BJ (cell line): ENCODE data around the gene MAFB. TPM values are rescaled to one million over a fixed set of nuclear protein-coding genes. Genes with fewer than 3 reads are reported as not detected.

Experiments used
- CTCF ChIA-PET: fragments of 350-600 bp; formaldehyde crosslinking; extraction: SDS; loops from one replicate; lab custom pipeline; 2021; ENCODE audit warnings: antibody characterized with exemption, inconsistent platforms; lab: Yijun Ruan, JAX
- POLR2A ChIA-PET: fragments of 300-600 bp; sonication (Branson Sonifier 250); formaldehyde crosslinking; extraction: SDS; loops from one replicate; lab custom pipeline; 2021; ENCODE audit warnings: antibody characterized with exemption; lab: Charles Lee
- DNase-seq: peaks from one replicate; pipeline ENCODE4 v3.0.0-alpha.2; 2011; ENCODE audit warnings: low read depth
- H3K27me3 ChIP-seq: 2 replicates; pipeline ENCODE4 v1.6.0; 2011; ENCODE audit warnings: low read length; ENCODE audit not compliant: control insufficient read depth, insufficient read depth
- H3K36me3 ChIP-seq: 2 replicates; pipeline ENCODE4 v1.5.1; 2011; ENCODE audit warnings: low read length; ENCODE audit not compliant: control insufficient read depth, insufficient read depth
- H3K4me3 ChIP-seq: 2 replicates; pipeline ENCODE4 v1.5.1; 2011; ENCODE audit warnings: low read depth, mild to moderate bottlenecking, control low read depth, low read length
- polyA plus RNA-seq: library from polyadenylated mRNA; depleted of rRNA; stranded (reverse); fragments of >200 nt; gene quantifications from 2 replicates; pipeline ENCODE4 v1.2.3, GENCODE V29; 2011
- TF ChIP-seq, protein P1 (sequence below): IDR thresholded peaks from 2 replicates; pipeline ENCODE4 v1.5.1; 2011; ENCODE audit warnings: low read depth, mild to moderate bottlenecking, control low read depth, inconsistent platforms, low read length, moderate library complexity; ENCODE audit not compliant: insufficient read depth

The MAFB gene
- polyA plus RNA-seq, 1 experiment = 0.06 TPM

DNA sequence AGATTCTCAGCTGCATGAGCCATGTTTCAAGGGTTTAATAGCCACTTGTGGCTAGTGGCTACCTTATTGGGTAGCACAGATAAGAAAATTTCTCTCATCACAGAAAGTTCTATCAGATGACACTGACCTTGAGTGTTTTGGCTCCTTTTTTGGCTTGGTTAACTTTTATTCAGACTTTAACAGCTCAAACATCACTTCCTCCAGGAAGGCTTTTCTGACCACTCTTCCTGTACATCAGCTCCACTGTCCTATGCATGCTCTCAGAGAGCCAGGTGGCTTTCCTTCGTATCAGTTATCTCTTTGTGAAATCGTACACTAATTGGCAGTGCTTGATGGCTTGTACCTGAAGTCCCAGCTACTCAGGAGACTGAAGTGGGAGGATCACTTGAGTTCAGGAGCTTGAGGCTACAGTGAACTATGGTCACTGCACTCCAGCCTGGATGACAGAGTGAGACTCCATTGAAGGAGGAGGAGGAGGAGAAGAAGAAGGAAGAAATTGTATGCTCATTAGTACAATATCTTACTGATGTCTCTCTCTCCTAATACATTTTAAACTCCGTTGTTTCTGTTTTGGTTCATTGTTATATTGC, 10.7 kb downstream of the MAFB start:
- TF ChIP-seq, protein P1, sequence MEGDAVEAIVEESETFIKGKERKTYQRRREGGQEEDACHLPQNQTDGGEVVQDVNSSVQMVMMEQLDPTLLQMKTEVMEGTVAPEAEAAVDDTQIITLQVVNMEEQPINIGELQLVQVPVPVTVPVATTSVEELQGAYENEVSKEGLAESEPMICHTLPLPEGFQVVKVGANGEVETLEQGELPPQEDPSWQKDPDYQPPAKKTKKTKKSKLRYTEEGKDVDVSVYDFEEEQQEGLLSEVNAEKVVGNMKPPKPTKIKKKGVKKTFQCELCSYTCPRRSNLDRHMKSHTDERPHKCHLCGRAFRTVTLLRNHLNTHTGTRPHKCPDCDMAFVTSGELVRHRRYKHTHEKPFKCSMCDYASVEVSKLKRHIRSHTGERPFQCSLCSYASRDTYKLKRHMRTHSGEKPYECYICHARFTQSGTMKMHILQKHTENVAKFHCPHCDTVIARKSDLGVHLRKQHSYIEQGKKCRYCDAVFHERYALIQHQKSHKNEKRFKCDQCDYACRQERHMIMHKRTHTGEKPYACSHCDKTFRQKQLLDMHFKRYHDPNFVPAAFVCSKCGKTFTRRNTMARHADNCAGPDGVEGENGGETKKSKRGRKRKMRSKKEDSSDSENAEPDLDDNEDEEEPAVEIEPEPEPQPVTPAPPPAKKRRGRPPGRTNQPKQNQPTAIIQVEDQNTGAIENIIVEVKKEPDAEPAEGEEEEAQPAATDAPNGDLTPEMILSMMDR = no peak
- no peaks in the 10 kb centered on the region for H3K36me3 ChIP-seq
- no peak for DNase-seq
- no peak overlapping the region for H3K4me3 ChIP-seq
- peaks cover 6% of the 10 kb centered on the region for H3K27me3 ChIP-seq
- POLR2A ChIA-PET = no interaction called here
- CTCF ChIA-PET = interaction anchor here (1.0 to 3.4 kb wide), 2 partner anchors 9 to 11 kb away, joined by 3 to 26 read pairs; partner anchors contain the start of gene MAFB

DNA sequence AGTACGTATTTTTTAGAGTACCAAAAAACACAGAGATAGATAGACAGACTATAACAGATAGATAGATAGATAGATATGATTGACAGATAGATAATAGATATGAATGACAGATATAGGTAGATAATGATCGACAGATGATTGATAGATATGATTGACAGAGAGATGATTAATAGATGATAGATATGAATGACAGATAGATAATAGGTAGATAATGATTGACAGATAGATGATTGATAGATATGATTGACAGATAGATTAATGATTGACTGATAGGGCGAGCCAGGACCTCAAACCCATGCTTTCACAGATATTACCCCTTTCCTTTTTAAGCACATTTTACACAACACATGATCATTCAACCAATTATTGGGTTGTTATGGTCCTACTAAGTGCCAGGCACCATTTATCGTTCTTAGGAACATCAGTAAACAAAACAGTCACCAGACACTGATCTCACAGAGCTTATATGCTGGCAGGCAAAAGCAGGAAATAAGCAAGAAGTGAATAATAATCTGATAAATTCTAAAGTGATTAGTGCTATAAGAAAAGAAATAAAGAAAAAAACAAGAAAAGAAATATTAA, 11.6 kb downstream of the MAFB start:
- POLR2A ChIA-PET = no interaction called here
- Histone ChIP-seq H3K36me3 (no peaks in the 10 kb centered on the region), H3K4me3 (no peak overlapping the region), H3K27me3 (peaks cover 6% of the 10 kb centered on the region)
- TF ChIP-seq, protein P1 = no peak
- DNase-seq = no peak
- CTCF ChIA-PET = interaction anchor here (3.4 kb wide), 1 partner anchor 12 kb away, joined by 26 read pairs; the partner anchor contains the start of gene MAFB

DNA sequence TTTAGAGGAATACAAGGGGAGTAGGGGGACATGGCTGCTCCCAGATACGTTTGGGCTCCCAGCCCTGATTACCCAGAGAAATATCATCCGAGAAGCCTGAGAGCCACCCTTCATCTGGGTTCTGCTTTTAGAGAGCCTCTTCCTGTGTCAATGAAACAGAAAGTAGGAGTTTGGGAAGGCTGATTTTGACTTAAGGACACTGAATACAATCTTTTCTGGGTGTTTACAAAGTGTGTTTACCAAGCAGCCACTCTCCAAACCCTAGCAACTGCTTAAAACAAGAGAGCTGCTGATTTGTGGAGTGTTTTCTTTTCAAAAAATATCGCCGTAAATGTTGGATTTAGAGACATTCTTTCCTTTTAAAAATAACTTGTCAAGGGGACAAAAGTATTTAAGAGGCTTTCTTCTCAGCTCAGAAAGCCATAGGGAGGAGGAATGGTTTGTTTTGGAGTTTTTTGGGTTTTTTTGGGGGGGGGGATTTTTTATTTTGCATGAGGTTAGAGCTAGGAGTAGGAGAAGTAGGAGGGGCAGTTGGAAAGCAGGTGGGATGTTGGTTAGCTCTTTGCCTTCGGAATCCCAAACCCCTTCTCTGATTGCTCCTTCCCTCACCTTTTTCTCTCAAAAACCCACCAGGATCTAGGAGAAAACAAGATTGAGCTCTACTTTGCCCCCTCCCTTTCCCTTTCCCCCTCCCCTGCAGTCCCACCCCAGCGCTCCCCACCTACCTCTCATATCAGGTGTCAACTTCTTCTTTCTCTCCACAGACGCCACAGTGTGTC, 12.4 kb downstream of the MAFB start:
- H3K36me3 ChIP-seq = no peaks in the 10 kb centered on the region
- ChIA-PET CTCF (interaction anchor here (3.4 kb wide), 1 partner anchor 12 kb away, joined by 26 read pairs; the partner anchor contains the start of gene MAFB), POLR2A (no interaction called here)
- no peak overlapping the region for H3K4me3 ChIP-seq
- DNase-seq = no peak
- TF ChIP-seq, protein P1 = no peak
- peaks cover 6% of the 10 kb centered on the region for H3K27me3 ChIP-seq

DNA sequence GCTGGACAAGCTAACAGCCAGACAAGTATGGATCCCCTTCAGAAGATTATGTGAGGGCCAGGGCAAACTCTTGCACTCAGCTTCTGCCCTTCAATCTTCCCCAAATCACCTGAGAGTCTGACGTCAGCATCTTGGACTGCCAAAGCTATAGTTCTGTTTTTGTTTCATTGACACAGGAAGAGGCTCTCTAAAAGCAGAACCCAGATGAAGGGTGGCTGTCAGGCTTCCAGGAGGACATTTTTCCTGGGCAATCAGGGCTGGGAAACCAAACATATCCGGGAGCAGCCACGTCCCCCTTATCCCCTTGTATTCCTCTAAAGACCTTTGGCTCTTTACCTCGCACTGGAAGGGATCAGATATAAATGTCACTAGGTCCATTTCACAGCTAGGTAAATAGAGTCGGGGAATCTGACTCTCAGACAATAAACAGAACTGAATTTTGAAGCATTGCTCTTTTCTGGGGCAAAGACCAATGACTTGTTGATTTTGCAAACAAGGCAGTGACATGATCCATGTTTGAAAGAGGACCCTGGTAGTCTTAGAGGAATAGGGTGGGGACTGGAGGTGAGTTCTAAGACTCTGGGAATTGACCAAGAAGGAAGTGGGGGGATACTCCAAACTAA, 13.3 kb downstream of the MAFB start:
- no peak for DNase-seq
- no peaks in the 10 kb centered on the region for H3K36me3 ChIP-seq
- CTCF ChIA-PET = interaction anchor here (1.2 to 3.4 kb wide), 2 partner anchors 13 to 130 kb away, joined by 3 to 26 read pairs; partner anchors contain the start of gene MAFB
- TF ChIP-seq, protein P1 = no peak
- H3K27me3 ChIP-seq = peaks cover 4% of the 10 kb centered on the region
- no peak overlapping the region for H3K4me3 ChIP-seq
- POLR2A ChIA-PET = no interaction called here
